Effector CD8-positive, alpha-beta T cell (primary cell): ENCODE measurements around the gene LZTS2.

Source experiments
- DNase-seq: peaks from one replicate; lab custom pipeline; 2025; lab: John Stamatoyannopoulos, UW

Gene LZTS2

GRCh38 chr10:100998991-100999741 lies 442 bp upstream of the LZTS2 start:
- peak; percentile 60 for DNase-seq

GRCh38 chr10:101000127-101000914 lies 713 bp downstream of the LZTS2 start:
- DNase-seq: no peak

GRCh38 chr10:101000915-101001658 lies 1.5 kb downstream of the LZTS2 start:
- no peak for DNase-seq

GRCh38 chr10:101001659-101002035 lies 2.0 kb downstream of the LZTS2 start:
- DNase-seq: no peak

GRCh38 chr10:101002456-101002855 lies 2.8 kb downstream of the LZTS2 start:
- no peak for DNase-seq

GRCh38 chr10:101003639-101004206 lies 4.1 kb downstream of the LZTS2 start:
- no peak for DNase-seq

- DNase-seq: no peak
Observed at GRCh38 chr10:101005361-101005760, 5.8 kb downstream of the LZTS2 start.

- no peak for DNase-seq
Observed at GRCh38 chr10:101005869-101006567, 6.4 kb downstream of the LZTS2 start.

GRCh38 chr10:101006593-101007098 lies 7.0 kb downstream of the LZTS2 start:
- DNase-seq: no peak

GRCh38 chr10:101007099-101007711 lies 7.6 kb downstream of the LZTS2 start:
- no peak for DNase-seq

- DNase-seq: no peak
Observed at GRCh38 chr10:101007915-101008822, 8.6 kb downstream of the LZTS2 start.

- no peak for DNase-seq
Observed at GRCh38 chr10:101008823-101009423, 9.3 kb downstream of the LZTS2 start.

GRCh38 chr10:101010329-101010728 lies 10.7 kb downstream of the LZTS2 start:
- DNase-seq: no peak

GRCh38 chr10:101011517-101012423 lies 12.2 kb downstream of the LZTS2 start:
- DNase-seq: no peak

GRCh38 chr10:101012525-101013364 lies 13.1 kb downstream of the LZTS2 start:
- peak; percentile 67 for DNase-seq

- DNase-seq: no peak
Observed at GRCh38 chr10:101013365-101013825, 13.8 kb downstream of the LZTS2 start.

- DNase-seq: peak; percentile 71
Observed at GRCh38 chr10:101014230-101014884, 14.7 kb downstream of the LZTS2 start.
